ENCODE data around the gene ITPKB. TPM values are rescaled to one million over a fixed set of nuclear protein-coding genes. Genes with fewer than 3 reads are reported as not detected.
"Not testable (repeated sequence)": the region's sequence is repeated elsewhere in the genome, so short reads cannot be mapped to it uniquely, and the experiment has no call there.

The ITPKB gene
- total and polyA plus RNA-seq, 7 experiments from 2014 or later = 51.7 to 429 (median 177) TPM

DNA sequence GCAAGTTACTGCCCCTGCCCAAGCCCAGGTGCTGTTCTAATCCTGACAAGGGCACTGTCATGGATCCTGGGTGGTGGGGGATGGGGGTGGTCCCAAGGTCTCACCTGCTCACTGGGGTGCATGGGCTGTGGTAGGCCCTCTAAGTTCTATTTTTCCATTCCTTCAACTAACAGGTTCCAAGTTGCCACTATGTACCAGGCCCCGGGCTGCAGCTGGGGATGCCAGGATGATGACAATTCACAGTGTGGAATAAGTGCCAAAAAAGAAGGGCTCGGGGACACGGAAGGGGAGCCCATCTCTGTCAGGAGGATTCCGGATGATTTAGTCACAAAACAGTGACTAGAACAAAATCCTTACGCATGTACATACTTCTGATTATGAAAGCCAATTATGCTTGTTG is 114.6 kb downstream of the ITPKB start:
- Mint-ChIP-seq H3K9me3 (peaks cover 0 to 11% (median 0%) of the 10 kb centered on the region in 11 donors), H3K27ac (no peak overlapping the region), H3K4me3 (no peak overlapping the region), H3K27me3 (peaks cover 0 to 13% (median 0%) of the 10 kb centered on the region in 5 donors), H3K4me1 (peaks cover 9 to 31% (median 25%) of the 10 kb centered on the region in 7 donors), H3K36me3 (peaks cover 0 to 15% (median 6%) of the 10 kb centered on the region in 5 donors)
- ChIA-PET POLR2A (interaction anchor here (0.8 kb wide), 1 partner anchor 98 kb away, joined by 3 read pairs; no protein-coding TSS in a partner anchor), CTCF (interaction anchor here (0.6 to 1.1 kb wide), 3 partner anchors 9 to 85 kb away, joined by 3 to 4 read pairs (median 3); no protein-coding TSS in a partner anchor)
- peaks cover 0 to 3% (median 0%) of the 10 kb centered on the region in 3 experiments for H3K36me3 ChIP-seq (ENCODE audit: control insufficient read depth in 2 of 3, insufficient read depth in 3 of 3, low read length in 3 of 3)
- ATAC-seq (no peak), DNase-seq (no peak)
- peaks cover 8 to 10% of the 10 kb centered on the region in 2 donors for H3K4me1 ChIP-seq (ENCODE audit: control insufficient read depth in 2 of 2, insufficient read depth in 2 of 2, low read length in 2 of 2)
- no peaks in the 10 kb centered on the region for H3K27me3 ChIP-seq (ENCODE audit: control insufficient read depth in 2 of 2, insufficient read depth in 2 of 2, low read length in 2 of 2)
- intact Hi-C loops (cut with micrococcal nuclease) = no loop called here
- no peak overlapping the region for H3K4me3 ChIP-seq (ENCODE audit: low read length)
- no peak overlapping the region for H3K27ac ChIP-seq (ENCODE audit: low read depth, low read length)
- H3K9me3 ChIP-seq (ENCODE audit: control insufficient read depth in 2 of 3, low read length in 3 of 3) = no peaks in the 10 kb centered on the region

DNA sequence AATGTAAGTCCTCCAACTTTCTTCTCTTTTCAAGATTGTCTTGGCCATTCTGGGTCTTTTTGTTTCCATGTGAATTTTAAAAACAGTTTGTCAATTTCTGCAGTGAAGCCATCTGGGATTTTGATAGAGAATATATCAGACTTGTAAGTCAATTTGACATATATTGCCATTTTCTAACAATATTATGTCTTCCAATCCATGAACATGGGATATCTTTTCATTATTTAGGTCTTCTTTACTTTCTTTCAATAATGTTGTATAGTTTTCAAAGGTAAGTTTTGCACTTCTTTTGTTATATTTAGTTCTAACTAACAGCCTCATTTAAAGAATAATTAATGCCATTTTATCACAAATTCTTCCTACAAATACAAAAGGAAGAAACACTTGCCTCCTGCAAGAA is 117.1 kb downstream of the ITPKB start:
- H3K9me3 Mint-ChIP-seq = peaks cover 0 to 8% (median 0%) of the 10 kb centered on the region in 11 donors
- Histone ChIP-seq H3K36me3 (ENCODE audit: control insufficient read depth in 2 of 3, insufficient read depth in 3 of 3, low read length in 3 of 3) (no peaks in the 10 kb centered on the region), H3K4me3 (ENCODE audit: low read length) (no peak overlapping the region), H3K4me1 (ENCODE audit: control insufficient read depth in 2 of 2, insufficient read depth in 2 of 2, low read length in 2 of 2) (peaks cover 8 to 9% of the 10 kb centered on the region in 2 donors), H3K9me3 (ENCODE audit: control insufficient read depth in 2 of 3, low read length in 3 of 3) (no peaks in the 10 kb centered on the region), H3K27me3 (ENCODE audit: control insufficient read depth in 2 of 2, insufficient read depth in 2 of 2, low read length in 2 of 2) (no peaks in the 10 kb centered on the region), H3K27ac (ENCODE audit: low read depth, low read length) (no peak overlapping the region)
- ATAC-seq (no peak), DNase-seq (no peak)
- no peak overlapping the region for H3K27ac Mint-ChIP-seq
- no peak overlapping the region for H3K4me3 Mint-ChIP-seq
- H3K36me3 Mint-ChIP-seq = peaks cover 0 to 9% (median 3%) of the 10 kb centered on the region in 5 donors
- ChIA-PET CTCF (no interaction called here), POLR2A (interaction anchor here (0.5 kb wide), 1 partner anchor 226 kb away, joined by 3 read pairs; no protein-coding TSS in a partner anchor)
- H3K4me1 Mint-ChIP-seq = peaks cover 7 to 18% (median 12%) of the 10 kb centered on the region in 7 donors
- peaks cover 0 to 13% (median 0%) of the 10 kb centered on the region in 5 donors for H3K27me3 Mint-ChIP-seq
- intact Hi-C loops (cut with micrococcal nuclease) = no loop called here

DNA sequence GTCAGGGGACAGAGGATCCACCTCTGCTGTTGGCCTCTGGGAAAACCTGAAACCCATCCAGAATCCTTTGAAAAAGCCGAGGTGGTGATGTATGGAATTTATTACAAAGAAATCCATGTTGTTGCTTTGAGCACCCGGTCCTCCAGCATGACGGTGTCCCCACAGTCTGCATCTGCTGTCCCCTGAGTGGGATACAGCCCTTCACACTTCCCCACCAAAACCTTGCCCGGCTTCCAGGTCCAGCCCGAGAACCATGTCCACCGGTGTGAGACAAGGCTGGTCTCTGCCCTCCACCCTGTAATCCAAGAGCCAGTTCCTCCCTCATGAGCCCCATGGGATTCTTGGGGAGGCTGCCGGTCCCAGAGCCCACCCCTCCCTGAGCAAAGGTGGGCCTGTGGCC is 120.1 kb downstream of the ITPKB start:
- POLR2A ChIA-PET = no interaction called here
- Histone ChIP-seq H3K27me3 (ENCODE audit: control insufficient read depth in 2 of 2, insufficient read depth in 2 of 2, low read length in 2 of 2) (no peaks in the 10 kb centered on the region), H3K27ac (ENCODE audit: low read depth, low read length) (no peak overlapping the region), H3K9me3 (ENCODE audit: control insufficient read depth in 2 of 3, low read length in 3 of 3) (no peaks in the 10 kb centered on the region), H3K4me1 (ENCODE audit: control insufficient read depth in 2 of 2, insufficient read depth in 2 of 2, low read length in 2 of 2) (no peaks in the 10 kb centered on the region), H3K4me3 (ENCODE audit: low read length) (no peak overlapping the region), H3K36me3 (ENCODE audit: control insufficient read depth in 2 of 3, insufficient read depth in 3 of 3, low read length in 3 of 3) (no peaks in the 10 kb centered on the region)
- intact Hi-C loops (cut with micrococcal nuclease) = no loop called here
- Mint-ChIP-seq H3K27me3 (peaks cover 0 to 20% (median 0%) of the 10 kb centered on the region in 5 donors), H3K4me3 (no peak overlapping the region), H3K27ac (no peak overlapping the region), H3K36me3 (peaks cover 0 to 4% (median 1%) of the 10 kb centered on the region in 5 donors), H3K4me1 (no peaks in the 10 kb centered on the region), H3K9me3 (peaks cover 0 to 3% (median 0%) of the 10 kb centered on the region in 11 donors)
- DNase-seq (no peak), ATAC-seq (no peak)
- CTCF ChIA-PET = no interaction called here

DNA sequence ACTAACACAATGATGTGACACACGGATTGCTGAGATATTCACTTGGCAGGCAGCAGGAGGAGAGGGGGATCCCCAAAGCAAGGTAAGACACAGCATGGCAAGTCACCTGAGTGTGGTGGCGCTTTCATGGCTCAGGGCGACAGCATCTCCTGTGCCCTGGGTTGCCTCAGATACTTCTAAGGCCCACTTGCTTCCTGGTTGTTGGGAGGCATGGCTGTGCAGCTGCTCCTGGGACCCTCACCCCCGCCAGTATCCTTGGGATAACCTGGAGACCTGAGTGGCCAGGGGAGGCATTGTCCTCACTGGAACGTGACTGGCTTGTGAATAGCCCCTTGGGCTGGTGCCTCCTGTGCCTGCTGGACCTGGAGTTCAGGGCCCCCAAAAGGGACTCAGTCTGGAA is 120.7 kb downstream of the ITPKB start:
- H3K9me3 Mint-ChIP-seq = peaks cover 0 to 3% (median 0%) of the 10 kb centered on the region in 11 donors
- H3K36me3 ChIP-seq (ENCODE audit: control insufficient read depth in 2 of 3, insufficient read depth in 3 of 3, low read length in 3 of 3) = no peaks in the 10 kb centered on the region
- H3K4me3 ChIP-seq (ENCODE audit: low read length) = no peak overlapping the region
- H3K27me3 ChIP-seq (ENCODE audit: control insufficient read depth in 2 of 2, insufficient read depth in 2 of 2, low read length in 2 of 2) = no peaks in the 10 kb centered on the region
- H3K4me1 ChIP-seq (ENCODE audit: control insufficient read depth in 2 of 2, insufficient read depth in 2 of 2, low read length in 2 of 2) = no peaks in the 10 kb centered on the region
- no peaks in the 10 kb centered on the region for H3K4me1 Mint-ChIP-seq
- peaks cover 0 to 20% (median 0%) of the 10 kb centered on the region in 5 donors for H3K27me3 Mint-ChIP-seq
- ChIA-PET CTCF (no interaction called here), POLR2A (no interaction called here)
- DNase-seq (no peak), ATAC-seq (peak; percentile 20)
- no peak overlapping the region for H3K27ac ChIP-seq (ENCODE audit: low read depth, low read length)
- no peak overlapping the region for H3K4me3 Mint-ChIP-seq
- intact Hi-C loops (cut with micrococcal nuclease) = no loop called here
- no peaks in the 10 kb centered on the region for H3K9me3 ChIP-seq (ENCODE audit: control insufficient read depth in 2 of 3, low read length in 3 of 3)
- peak overlapping the region in 1 of 9 donors; percentile 49 for H3K27ac Mint-ChIP-seq
- H3K36me3 Mint-ChIP-seq = peaks cover 0 to 4% (median 1%) of the 10 kb centered on the region in 5 donors

DNA sequence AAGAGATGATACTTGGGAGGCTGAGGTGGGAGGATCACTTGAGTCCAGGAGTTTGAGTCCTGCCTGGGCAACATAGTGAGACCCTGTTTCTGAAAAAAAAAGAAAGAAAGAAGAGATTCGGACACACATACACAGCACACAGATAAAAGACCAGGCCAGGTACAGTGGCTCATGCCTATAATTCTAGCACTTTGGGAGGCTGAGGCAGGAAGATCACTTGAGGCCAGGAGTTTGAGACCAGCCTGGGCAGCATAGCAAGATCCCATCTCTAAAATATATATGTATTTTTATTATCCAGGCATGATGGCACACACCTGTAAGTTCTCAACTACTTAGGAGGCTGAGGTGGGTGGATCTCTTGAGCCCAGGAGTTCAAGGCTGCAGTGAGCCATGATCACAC is 121.4 kb downstream of the ITPKB start:
- Mint-ChIP-seq H3K27ac (peak overlapping the region in 1 of 9 donors; percentile 41), H3K27me3 (peaks cover 0 to 20% (median 0%) of the 10 kb centered on the region in 5 donors)
- H3K4me3 ChIP-seq (ENCODE audit: low read length); DNase-seq; H3K9me3 Mint-ChIP-seq; intact Hi-C loops (cut with micrococcal nuclease); H3K4me3 Mint-ChIP-seq; H3K27ac ChIP-seq (ENCODE audit: low read depth, low read length); POLR2A ChIA-PET; H3K4me1 ChIP-seq (ENCODE audit: control insufficient read depth in 2 of 2, insufficient read depth in 2 of 2, low read length in 2 of 2); H3K27me3 ChIP-seq (ENCODE audit: control insufficient read depth in 2 of 2, insufficient read depth in 2 of 2, low read length in 2 of 2); H3K36me3 Mint-ChIP-seq; ATAC-seq; H3K36me3 ChIP-seq (ENCODE audit: control insufficient read depth in 2 of 3, insufficient read depth in 3 of 3, low read length in 3 of 3); H3K4me1 Mint-ChIP-seq; CTCF ChIA-PET; H3K9me3 ChIP-seq (ENCODE audit: control insufficient read depth in 2 of 3, low read length in 3 of 3): not testable (repeated sequence)

DNA sequence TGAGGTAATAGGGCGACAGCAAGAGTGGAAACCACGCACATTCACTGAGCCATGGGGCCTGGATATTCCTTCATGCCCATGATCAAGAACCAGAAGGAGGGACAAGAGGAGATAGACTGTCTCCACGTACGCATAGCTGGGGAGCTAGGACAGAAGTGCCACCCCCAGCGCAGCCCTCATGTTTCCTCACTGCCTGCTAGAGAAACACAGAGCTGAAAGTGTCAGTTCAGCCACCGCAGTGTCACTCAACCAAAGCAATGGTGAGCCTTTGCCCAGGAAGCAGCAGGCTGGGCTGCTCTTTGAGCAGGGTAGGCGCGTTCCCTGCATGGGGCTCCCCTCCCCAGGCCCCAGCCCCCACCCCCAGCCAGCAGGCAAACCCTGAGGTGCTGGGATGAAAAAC is 122.0 kb downstream of the ITPKB start:
- intact Hi-C loops (cut with micrococcal nuclease) = no loop called here
- H3K27ac ChIP-seq (ENCODE audit: low read depth, low read length) = no peak overlapping the region
- no peak overlapping the region for H3K4me3 ChIP-seq (ENCODE audit: low read length)
- no peak for ATAC-seq
- POLR2A ChIA-PET = no interaction called here
- H3K9me3 ChIP-seq (ENCODE audit: control insufficient read depth in 2 of 3, low read length in 3 of 3) = no peaks in the 10 kb centered on the region
- Mint-ChIP-seq H3K27ac (no peak overlapping the region), H3K4me1 (no peaks in the 10 kb centered on the region), H3K36me3 (peaks cover 0 to 4% (median 0%) of the 10 kb centered on the region in 5 donors), H3K27me3 (peaks cover 0 to 17% (median 0%) of the 10 kb centered on the region in 5 donors), H3K9me3 (peaks cover 0 to 2% (median 0%) of the 10 kb centered on the region in 11 donors), H3K4me3 (no peak overlapping the region)
- DNase-seq = no peak
- H3K27me3 ChIP-seq (ENCODE audit: control insufficient read depth in 2 of 2, insufficient read depth in 2 of 2, low read length in 2 of 2) = no peaks in the 10 kb centered on the region
- no peaks in the 10 kb centered on the region for H3K4me1 ChIP-seq (ENCODE audit: control insufficient read depth in 2 of 2, insufficient read depth in 2 of 2, low read length in 2 of 2)
- CTCF ChIA-PET = no interaction called here
- H3K36me3 ChIP-seq (ENCODE audit: control insufficient read depth in 2 of 3, insufficient read depth in 3 of 3, low read length in 3 of 3) = no peaks in the 10 kb centered on the region

DNA sequence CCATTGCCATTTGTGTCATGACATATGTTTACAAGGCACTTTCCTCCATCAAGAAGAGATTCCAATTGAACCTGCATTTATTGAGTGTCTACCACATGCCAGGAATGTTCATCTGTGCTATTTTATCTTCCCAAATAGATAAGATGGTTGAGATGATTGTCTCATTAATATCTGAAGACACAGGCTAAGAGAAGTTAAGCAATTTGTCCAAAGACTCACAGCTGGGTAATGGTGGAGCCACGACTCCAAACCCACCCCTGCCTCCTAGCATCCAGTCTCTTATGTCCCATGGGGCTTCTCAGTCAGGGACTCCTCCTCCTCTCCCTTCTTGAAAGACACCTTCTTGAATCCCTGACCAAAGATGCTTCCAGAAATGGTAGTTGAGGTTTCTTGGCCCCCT is 122.4 kb downstream of the ITPKB start:
- H3K4me3 ChIP-seq (ENCODE audit: low read length) = no peak overlapping the region
- H3K27me3 ChIP-seq (ENCODE audit: control insufficient read depth in 2 of 2, insufficient read depth in 2 of 2, low read length in 2 of 2) = no peaks in the 10 kb centered on the region
- no peak overlapping the region for H3K27ac Mint-ChIP-seq
- peaks cover 0 to 2% (median 0%) of the 10 kb centered on the region in 11 donors for H3K9me3 Mint-ChIP-seq
- H3K36me3 ChIP-seq (ENCODE audit: control insufficient read depth in 2 of 3, insufficient read depth in 3 of 3, low read length in 3 of 3) = no peaks in the 10 kb centered on the region
- CTCF ChIA-PET = no interaction called here
- no peaks in the 10 kb centered on the region for H3K4me1 ChIP-seq (ENCODE audit: control insufficient read depth in 2 of 2, insufficient read depth in 2 of 2, low read length in 2 of 2)
- no peaks in the 10 kb centered on the region for H3K4me1 Mint-ChIP-seq
- H3K4me3 Mint-ChIP-seq = no peak overlapping the region
- POLR2A ChIA-PET = no interaction called here
- intact Hi-C loops (cut with micrococcal nuclease) = no loop called here
- peaks cover 0 to 4% (median 0%) of the 10 kb centered on the region in 5 donors for H3K36me3 Mint-ChIP-seq
- no peaks in the 10 kb centered on the region for H3K9me3 ChIP-seq (ENCODE audit: control insufficient read depth in 2 of 3, low read length in 3 of 3)
- DNase-seq (no peak), ATAC-seq (no peak)
- peaks cover 0 to 14% (median 0%) of the 10 kb centered on the region in 5 donors for H3K27me3 Mint-ChIP-seq
- no peak overlapping the region for H3K27ac ChIP-seq (ENCODE audit: low read depth, low read length)

All from naive thymus-derived CD4-positive, alpha-beta T cell (primary cell).